ENCODE results near the gene KCTD16. TPM values are rescaled to one million over a fixed set of nuclear protein-coding genes. Genes with fewer than 3 reads are reported as not detected.

Gene KCTD16
- polyA plus RNA-seq, 1 of the 3 experiments (the other 2 are of a cell fraction): 0.03 TPM

GRCh38 chr5:144367991-144368390 lies 197.3 kb downstream of the KCTD16 start:
- Histone ChIP-seq H3K4me1 (ENCODE audit: control insufficient read depth in 1 of 2, insufficient read depth in 2 of 2, low read depth in 1 of 2, low read length in 1 of 2) (peaks cover 0 to 8% of the 10 kb centered on the region in 2 experiments; a peak in 2 of 4 replicates), H3K9me2 (no peaks in the 10 kb centered on the region)

More at GRCh38 chr5:144367991-144368390, 197.3 kb downstream of the KCTD16 start:
- no peaks in the 10 kb centered on the region for H4K20me1 ChIP-seq (ENCODE audit: insufficient read depth)
- no peaks in the 10 kb centered on the region for H3K27me3 ChIP-seq (ENCODE audit: insufficient read depth)
- CTCF ChIA-PET: no interaction called here
- WGBS (ENCODE audit: low lambda C conversion rate): 58% methylated on average over 3 of the region's 3 CpGs
- H3K27ac ChIP-seq (ENCODE audit: low read depth in 2 of 2, low read length in 1 of 2): no peak overlapping the region
- no peak overlapping the region for H3K9ac ChIP-seq
- TF ChIP-seq REST (IDR thresholded peaks at IDR 0.05; ENCODE audit: low read depth, low read length) (no peak), FOXJ3 (CRISPR knock-in tag; IDR thresholded peaks at IDR 0.05) (no peak), GABPA (IDR thresholded peaks at IDR 0.05; ENCODE audit: low read depth) (no peak), EZH2phosphoT487 (IDR thresholded peaks at IDR 0.05; ENCODE audit: borderline replicate concordance, low read depth) (no peak), PBX3 (IDR thresholded peaks at IDR 0.05) (no peak), TEAD4 (IDR thresholded peaks at IDR 0.05; ENCODE audit: borderline replicate concordance, insufficient read depth) (no peak), CHD2 (IDR thresholded peaks at IDR 0.05; ENCODE audit: low read length, partially characterized antibody) (no peak), GATA2 (CRISPR knock-in tag; IDR thresholded peaks at IDR 0.05) (no peak), CTCF (IDR thresholded peaks at IDR 0.05) (no peak), RXRA (IDR thresholded peaks at IDR 0.05; ENCODE audit: borderline replicate concordance, low read depth) (no peak), SIN3A (IDR thresholded peaks at IDR 0.05; ENCODE audit: borderline replicate concordance, low read depth, low read length) (no peak), SMC3 (IDR thresholded peaks at IDR 0.05; ENCODE audit: low read depth, low read length) (no peak), FOXM1 (IDR thresholded peaks at IDR 0.05; ENCODE audit: low read depth) (no peak), ZBTB33 (IDR thresholded peaks at IDR 0.05; ENCODE audit: borderline replicate concordance, low read depth) (no peak), MAX (IDR thresholded peaks at IDR 0.05; ENCODE audit: low read depth) (no peak), JUND (IDR thresholded peaks at IDR 0.05) (no peak), TCF12 (IDR thresholded peaks at IDR 0.05) (no peak)
- TF ChIP-seq, protein P1, sequence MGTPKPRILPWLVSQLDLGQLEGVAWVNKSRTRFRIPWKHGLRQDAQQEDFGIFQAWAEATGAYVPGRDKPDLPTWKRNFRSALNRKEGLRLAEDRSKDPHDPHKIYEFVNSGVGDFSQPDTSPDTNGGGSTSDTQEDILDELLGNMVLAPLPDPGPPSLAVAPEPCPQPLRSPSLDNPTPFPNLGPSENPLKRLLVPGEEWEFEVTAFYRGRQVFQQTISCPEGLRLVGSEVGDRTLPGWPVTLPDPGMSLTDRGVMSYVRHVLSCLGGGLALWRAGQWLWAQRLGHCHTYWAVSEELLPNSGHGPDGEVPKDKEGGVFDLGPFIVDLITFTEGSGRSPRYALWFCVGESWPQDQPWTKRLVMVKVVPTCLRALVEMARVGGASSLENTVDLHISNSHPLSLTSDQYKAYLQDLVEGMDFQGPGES (IDR thresholded peaks at IDR 0.05; ENCODE audit: low read depth, low read length): no peak
- H3K4me2 ChIP-seq: no peak overlapping the region
- no peaks in the 10 kb centered on the region for H3K79me2 ChIP-seq (ENCODE audit: insufficient read depth)
- no peak overlapping the region for H3K4me3 ChIP-seq (ENCODE audit: low read depth in 2 of 2, low read length in 1 of 2)
- H3K36me3 ChIP-seq (replicated peaks in 1 of 2; ENCODE audit: control insufficient read depth in 1 of 2, insufficient read depth in 2 of 2, low read length in 1 of 2): no peaks in the 10 kb centered on the region
- no peak for DNase-seq
- no peak overlapping the region for H2AFZ ChIP-seq (ENCODE audit: low read depth)
- no peaks in the 10 kb centered on the region for H3K9me3 ChIP-seq
- no peaks in the 10 kb centered on the region for H3F3A ChIP-seq (replicated peaks; ENCODE audit: insufficient read depth)
- POLR2A ChIA-PET: interaction anchor here (0.5 kb wide), 1 partner anchor 107 kb away, joined by 3 read pairs; no protein-coding TSS in a partner anchor

Measured in SK-N-SH (cell line).